Lower leg skin (tissue), 3 donors: ENCODE measurements around the gene FIBCD1.

ENCODE experiments used
- CTCF ChIP-seq, 3 donors: fragments of 450-650 bp; IDR thresholded peaks; one replicate each; pipeline ENCODE4 v1.5.1; 2016; ENCODE audit warnings: antibody characterized with exemption in 3 of 3, mild to moderate bottlenecking in 3 of 3, moderate library complexity in 2 of 3
- POLR2A ChIP-seq, 2 donors: fragments of 450-650 bp; IDR thresholded peaks; one replicate each; pipeline ENCODE4 v1.6.1; 2016 to 2017; ENCODE audit warnings: antibody characterized with exemption in 2 of 2, mild to moderate bottlenecking in 1 of 2, moderate library complexity in 1 of 2

GRCh38 chr9:130888146-130888885 lies 50.7 kb downstream of the FIBCD1 start:
- TF ChIP-seq CTCF (IDR thresholded peaks at IDR 0.05) (no peak), POLR2A (IDR thresholded peaks at IDR 0.05) (no peak)
